Activated T-helper 2 cell treated with anti-CD3 and anti-CD28 coated beads, Interferon-gamma antibody, Interleukin-2, Interleukin-4, amounts not matched to agents 10 μg/mL and 5 μg/mL and 100 μg/mL, durations not matched to agents 14 hours and 24 hours and 36 hours (primary cell): ENCODE results near the gene PAPLN. TPM values are rescaled to one million over a fixed set of nuclear protein-coding genes. Genes with fewer than 3 reads are reported as not detected.
A peak's percentile ranks its signal among the peaks of the same experiment; 100 is the strongest.

Experiments
- DNase-seq: peaks from one replicate; pipeline ENCODE4 v3.0.0; 2021; ENCODE audit warnings: low spot score
- H3K27ac Mint-ChIP-seq: one replicate; pipeline ENCODE4 v1.8.0; 2021; ENCODE audit warnings: mixed read lengths
- H3K27me3 Mint-ChIP-seq: one replicate; pipeline ENCODE4 v1.8.0; 2021; ENCODE audit warnings: low read depth, mixed read lengths
- H3K36me3 Mint-ChIP-seq: one replicate; pipeline ENCODE4 v1.8.0; 2021; ENCODE audit warnings: low read depth, mixed read lengths
- H3K4me1 Mint-ChIP-seq: one replicate; pipeline ENCODE4 v1.8.0; 2021; ENCODE audit warnings: low read depth, mixed read lengths
- H3K4me3 Mint-ChIP-seq: one replicate; pipeline ENCODE4 v1.8.0; 2021; ENCODE audit warnings: low read depth, mild to moderate bottlenecking, moderate library complexity, mixed read lengths
- H3K9me3 Mint-ChIP-seq: one replicate; pipeline ENCODE4 v1.8.0; 2021; ENCODE audit warnings: mixed read lengths
- intact Hi-C: fragments of 100-400 bp; cut with micrococcal nuclease; formaldehyde crosslinking; loops from one replicate; pipeline ENCODE4 v1.15.1; 2023
- total RNA-seq: library from RNA; stranded (reverse); gene quantifications from 2 replicates; pipeline ENCODE4 v1.2.3, GENCODE V29; 2022

The PAPLN gene
- total RNA-seq, 1 donor from 2014 or later = 0.75 TPM

GRCh38 chr14:73234586-73235394, 2.5 kb upstream of the PAPLN start:
- Mint-ChIP-seq H3K36me3 (no peaks in the 10 kb centered on the region), H3K27me3 (peaks cover 54% of the 10 kb centered on the region), H3K4me1 (peaks cover 11% of the 10 kb centered on the region), H3K9me3 (no peaks in the 10 kb centered on the region), H3K4me3 (no peak overlapping the region), H3K27ac (no peak overlapping the region)
- DNase-seq = no peak
- intact Hi-C loops = no loop called here

- H3K36me3 Mint-ChIP-seq = no peaks in the 10 kb centered on the region
- peaks cover 13% of the 10 kb centered on the region for H3K4me1 Mint-ChIP-seq
- H3K27ac Mint-ChIP-seq = no peak overlapping the region
- DNase-seq = no peak
- intact Hi-C loops = no loop called here
- H3K9me3 Mint-ChIP-seq = no peaks in the 10 kb centered on the region
- H3K27me3 Mint-ChIP-seq = peaks cover 60% of the 10 kb centered on the region
- H3K4me3 Mint-ChIP-seq = no peak overlapping the region
These were observed 1.7 kb upstream of the PAPLN start for GRCh38 chr14:73235531-73236155.

GRCh38 chr14:73236157-73236556, 1.1 kb upstream of the PAPLN start:
- Mint-ChIP-seq H3K27ac (no peak overlapping the region), H3K36me3 (no peaks in the 10 kb centered on the region), H3K27me3 (peaks cover 65% of the 10 kb centered on the region), H3K4me1 (peaks cover 13% of the 10 kb centered on the region), H3K4me3 (no peak overlapping the region), H3K9me3 (no peaks in the 10 kb centered on the region)
- DNase-seq = no peak
- intact Hi-C loops = no loop called here

- Mint-ChIP-seq H3K4me3 (peak overlapping the region; percentile 63), H3K4me1 (peaks cover 13% of the 10 kb centered on the region), H3K27ac (no peak overlapping the region), H3K9me3 (no peaks in the 10 kb centered on the region), H3K27me3 (peaks cover 71% of the 10 kb centered on the region), H3K36me3 (no peaks in the 10 kb centered on the region)
- no peak for DNase-seq
- intact Hi-C loops = no loop called here
These were observed 521 bp upstream of the PAPLN start for GRCh38 chr14:73236752-73237218.

- H3K4me1 Mint-ChIP-seq = peaks cover 17% of the 10 kb centered on the region
These were observed 599 bp downstream of the PAPLN start for GRCh38 chr14:73237786-73238423.

GRCh38 chr14:73238424-73238852, 1.1 kb downstream of the PAPLN start:
- H3K9me3 Mint-ChIP-seq = no peaks in the 10 kb centered on the region
- H3K4me3 Mint-ChIP-seq = peak overlapping the region; percentile 19
- intact Hi-C loops = no loop called here
- peaks cover 20% of the 10 kb centered on the region for H3K4me1 Mint-ChIP-seq
- DNase-seq = no peak
- H3K36me3 Mint-ChIP-seq = no peaks in the 10 kb centered on the region
- H3K27ac Mint-ChIP-seq = no peak overlapping the region
- peaks cover 78% of the 10 kb centered on the region for H3K27me3 Mint-ChIP-seq

More at GRCh38 chr14:73237786-73238423, 599 bp downstream of the PAPLN start:
- peak overlapping the region; percentile 19 for H3K4me3 Mint-ChIP-seq
- no peaks in the 10 kb centered on the region for H3K9me3 Mint-ChIP-seq
- intact Hi-C loops = no loop called here
- no peak for DNase-seq
- H3K27me3 Mint-ChIP-seq = peaks cover 76% of the 10 kb centered on the region
- no peaks in the 10 kb centered on the region for H3K36me3 Mint-ChIP-seq
- H3K27ac Mint-ChIP-seq = no peak overlapping the region

GRCh38 chr14:73238941-73239340, 1.6 kb downstream of the PAPLN start:
- intact Hi-C loops = no loop called here
- no peak overlapping the region for H3K27ac Mint-ChIP-seq
- H3K36me3 Mint-ChIP-seq = no peaks in the 10 kb centered on the region
- peaks cover 23% of the 10 kb centered on the region for H3K4me1 Mint-ChIP-seq
- peaks cover 78% of the 10 kb centered on the region for H3K27me3 Mint-ChIP-seq
- DNase-seq = no peak
- no peaks in the 10 kb centered on the region for H3K9me3 Mint-ChIP-seq
- H3K4me3 Mint-ChIP-seq = no peak overlapping the region

GRCh38 chr14:73239393-73240241, 2.3 kb downstream of the PAPLN start:
- DNase-seq = no peak
- Mint-ChIP-seq H3K4me3 (peak overlapping the region; percentile 17), H3K9me3 (no peaks in the 10 kb centered on the region), H3K27me3 (peaks cover 79% of the 10 kb centered on the region), H3K27ac (no peak overlapping the region), H3K36me3 (no peaks in the 10 kb centered on the region), H3K4me1 (peaks cover 23% of the 10 kb centered on the region)
- intact Hi-C loops = loop anchor here (5.0 kb wide), 1 partner anchor 53 kb away; no protein-coding TSS in a partner anchor

- H3K4me1 Mint-ChIP-seq = peaks cover 23% of the 10 kb centered on the region
- no peaks in the 10 kb centered on the region for H3K9me3 Mint-ChIP-seq
- DNase-seq = no peak
- no peaks in the 10 kb centered on the region for H3K36me3 Mint-ChIP-seq
- H3K27me3 Mint-ChIP-seq = peaks cover 71% of the 10 kb centered on the region
- no peak overlapping the region for H3K4me3 Mint-ChIP-seq
- no peak overlapping the region for H3K27ac Mint-ChIP-seq
- intact Hi-C loops = loop anchor here (5.0 kb wide), 1 partner anchor 51 kb away; no protein-coding TSS in a partner anchor
These were observed 3.6 kb downstream of the PAPLN start for GRCh38 chr14:73240816-73241480.

GRCh38 chr14:73241481-73242165, 4.3 kb downstream of the PAPLN start:
- no peak overlapping the region for H3K27ac Mint-ChIP-seq
- no peak overlapping the region for H3K4me3 Mint-ChIP-seq
- H3K36me3 Mint-ChIP-seq = no peaks in the 10 kb centered on the region
- H3K27me3 Mint-ChIP-seq = peaks cover 67% of the 10 kb centered on the region
- H3K4me1 Mint-ChIP-seq = peaks cover 25% of the 10 kb centered on the region
- no peaks in the 10 kb centered on the region for H3K9me3 Mint-ChIP-seq
- DNase-seq = no peak
- intact Hi-C loops = loop anchor here (5.0 kb wide), 1 partner anchor 51 kb away; no protein-coding TSS in a partner anchor

- no peak overlapping the region for H3K4me3 Mint-ChIP-seq
These were observed 5.1 kb downstream of the PAPLN start for GRCh38 chr14:73242357-73242901.

More at GRCh38 chr14:73242357-73242901, 5.1 kb downstream of the PAPLN start:
- DNase-seq = no peak
- H3K4me1 Mint-ChIP-seq = peaks cover 26% of the 10 kb centered on the region
- peaks cover 67% of the 10 kb centered on the region for H3K27me3 Mint-ChIP-seq
- no peak overlapping the region for H3K27ac Mint-ChIP-seq
- intact Hi-C loops = loop anchor here (5.0 kb wide), 1 partner anchor 50 kb away; no protein-coding TSS in a partner anchor
- H3K9me3 Mint-ChIP-seq = no peaks in the 10 kb centered on the region
- H3K36me3 Mint-ChIP-seq = no peaks in the 10 kb centered on the region
